ENCODE results near the gene COA8. TPM values are rescaled to one million over a fixed set of nuclear protein-coding genes. Genes with fewer than 3 reads are reported as not detected.

Gene COA8
- total and polyA plus RNA-seq, 2 donors (not counting 1 experiment from before 2014, with no cell fraction given): 25.5 to 26.4 TPM

DNA sequence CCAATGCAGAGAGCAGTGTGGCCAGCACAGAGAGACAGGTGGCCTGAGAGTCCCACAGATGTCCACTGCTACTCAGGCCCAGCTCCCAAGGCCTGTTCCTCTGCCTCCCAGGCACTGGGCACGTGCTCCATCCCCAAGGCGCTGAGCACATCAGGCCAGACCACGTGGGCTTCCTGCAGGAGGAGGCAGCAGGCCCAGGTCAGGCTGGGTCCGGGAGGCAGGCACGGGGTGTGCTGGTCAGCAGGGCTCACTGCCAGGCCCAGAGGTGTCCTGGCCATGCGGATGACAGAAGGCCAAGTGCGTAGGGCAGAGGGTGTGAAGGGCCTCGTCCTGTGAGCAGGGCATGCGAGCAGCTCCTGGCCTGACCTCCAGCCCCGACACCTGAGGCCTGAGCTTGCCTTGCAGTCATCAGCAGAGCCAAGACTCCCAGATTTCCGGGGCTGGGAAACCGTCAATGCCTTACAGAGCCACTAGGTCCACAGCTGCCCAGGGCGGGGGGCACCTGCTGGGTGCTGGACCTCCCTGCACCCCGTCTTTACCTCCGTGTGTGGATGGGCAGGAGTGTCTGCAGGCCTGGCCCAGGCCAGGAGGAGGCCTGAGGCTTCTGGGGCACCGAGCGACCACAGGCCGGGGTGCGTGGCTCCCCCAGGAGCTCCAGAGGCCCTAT, 18.9 kb upstream of the COA8 start:
- no peaks in the 10 kb centered on the region for H3K9me3 ChIP-seq (ENCODE audit: control insufficient read depth, insufficient read depth, low read depth, low read length)
- peaks cover 44% of the 10 kb centered on the region for H3K4me1 ChIP-seq (ENCODE audit: control insufficient read depth, extremely low read depth, insufficient read depth, low read length)
- DNase-seq (ENCODE audit: low read depth in 2 of 2): no peak
- no peak overlapping the region for H2AFZ ChIP-seq (ENCODE audit: low read length)
- H3K27ac ChIP-seq (ENCODE audit: insufficient read depth, low read length): peak overlapping the region; percentile 8
- no peak overlapping the region for H3K4me2 ChIP-seq (ENCODE audit: extremely low read depth, insufficient read depth, low read length)
- TF ChIP-seq, protein P1, sequence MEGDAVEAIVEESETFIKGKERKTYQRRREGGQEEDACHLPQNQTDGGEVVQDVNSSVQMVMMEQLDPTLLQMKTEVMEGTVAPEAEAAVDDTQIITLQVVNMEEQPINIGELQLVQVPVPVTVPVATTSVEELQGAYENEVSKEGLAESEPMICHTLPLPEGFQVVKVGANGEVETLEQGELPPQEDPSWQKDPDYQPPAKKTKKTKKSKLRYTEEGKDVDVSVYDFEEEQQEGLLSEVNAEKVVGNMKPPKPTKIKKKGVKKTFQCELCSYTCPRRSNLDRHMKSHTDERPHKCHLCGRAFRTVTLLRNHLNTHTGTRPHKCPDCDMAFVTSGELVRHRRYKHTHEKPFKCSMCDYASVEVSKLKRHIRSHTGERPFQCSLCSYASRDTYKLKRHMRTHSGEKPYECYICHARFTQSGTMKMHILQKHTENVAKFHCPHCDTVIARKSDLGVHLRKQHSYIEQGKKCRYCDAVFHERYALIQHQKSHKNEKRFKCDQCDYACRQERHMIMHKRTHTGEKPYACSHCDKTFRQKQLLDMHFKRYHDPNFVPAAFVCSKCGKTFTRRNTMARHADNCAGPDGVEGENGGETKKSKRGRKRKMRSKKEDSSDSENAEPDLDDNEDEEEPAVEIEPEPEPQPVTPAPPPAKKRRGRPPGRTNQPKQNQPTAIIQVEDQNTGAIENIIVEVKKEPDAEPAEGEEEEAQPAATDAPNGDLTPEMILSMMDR (conservative IDR thresholded peaks at IDR 0.05 in 1 of 2, IDR thresholded peaks at IDR 0.05 in 1 of 2; ENCODE audit: low read depth in 1 of 2, low read length in 2 of 2): no peak
- TF ChIP-seq EZH2 (IDR thresholded peaks at IDR 0.05; ENCODE audit: low read length, missing control alignments): no peak
- no peaks in the 10 kb centered on the region for H3K27me3 ChIP-seq (ENCODE audit: control insufficient read depth, insufficient read depth, low read length)
- H3K9ac ChIP-seq (ENCODE audit: insufficient read depth, low read length): peak overlapping the region; percentile 16
- no peaks in the 10 kb centered on the region for H3K79me2 ChIP-seq (ENCODE audit: control insufficient read depth, insufficient read depth, low read length)
- H3K36me3 ChIP-seq (ENCODE audit: control insufficient read depth, insufficient read depth, low read length): no peaks in the 10 kb centered on the region
- no peaks in the 10 kb centered on the region for H4K20me1 ChIP-seq (ENCODE audit: control insufficient read depth, extremely low read depth, insufficient read depth, low read length)
- H3K4me3 ChIP-seq (replicated peaks in 1 of 4; ENCODE audit: control extremely low read depth in 1 of 4, insufficient read depth in 1 of 4, low read depth in 3 of 4, low read length in 4 of 4): no peak overlapping the region

DNA sequence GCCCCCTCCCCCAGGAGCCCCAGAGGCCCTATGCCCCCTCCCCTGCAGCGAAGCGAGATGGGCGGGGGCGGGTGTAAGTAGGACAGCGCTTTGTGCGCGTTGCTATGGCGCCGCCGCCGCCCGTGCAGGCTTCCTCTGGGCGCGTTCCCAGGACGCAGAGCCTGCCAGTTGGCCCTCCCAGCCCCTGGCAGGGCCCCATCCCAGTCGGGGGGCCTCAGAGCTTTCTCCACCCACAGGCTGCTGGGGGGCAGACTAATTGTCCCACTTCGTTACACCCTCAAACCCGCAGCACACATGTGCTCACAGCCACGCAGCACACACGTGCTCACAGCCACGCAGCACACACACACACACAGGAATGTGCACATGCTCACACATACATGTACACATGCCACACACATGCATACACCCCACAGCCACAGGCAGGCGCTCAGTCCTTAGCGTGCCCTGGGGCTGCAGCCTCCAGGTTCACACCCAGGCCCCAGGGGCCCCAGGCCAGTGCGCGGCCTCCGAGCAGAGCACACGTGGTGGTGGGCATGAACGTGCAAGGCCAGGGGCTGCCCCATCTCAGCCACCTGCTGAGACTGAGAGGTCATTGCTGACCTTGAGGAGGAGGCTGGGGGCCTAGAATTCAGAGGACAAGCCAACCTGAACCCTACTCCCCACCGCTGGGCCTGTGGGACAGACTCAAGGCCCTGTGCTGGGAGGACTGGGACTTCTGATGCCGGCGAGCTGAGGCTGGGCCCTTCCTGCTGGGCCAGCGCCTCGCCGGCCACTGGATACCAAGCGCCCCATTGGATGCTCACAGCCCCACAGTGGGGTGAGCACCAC, 18.2 kb upstream of the COA8 start:
- no peaks in the 10 kb centered on the region for H3K27me3 ChIP-seq (ENCODE audit: control insufficient read depth, insufficient read depth, low read length)
- peaks cover 42% of the 10 kb centered on the region for H3K4me1 ChIP-seq (ENCODE audit: control insufficient read depth, extremely low read depth, insufficient read depth, low read length)
- no peak overlapping the region for H3K9ac ChIP-seq (ENCODE audit: insufficient read depth, low read length)
- no peak overlapping the region for H3K27ac ChIP-seq (ENCODE audit: insufficient read depth, low read length)
- no peak overlapping the region for H3K4me3 ChIP-seq (replicated peaks in 1 of 4; ENCODE audit: control extremely low read depth in 1 of 4, insufficient read depth in 1 of 4, low read depth in 3 of 4, low read length in 4 of 4)
- no peaks in the 10 kb centered on the region for H3K79me2 ChIP-seq (ENCODE audit: control insufficient read depth, insufficient read depth, low read length)
- no peaks in the 10 kb centered on the region for H4K20me1 ChIP-seq (ENCODE audit: control insufficient read depth, extremely low read depth, insufficient read depth, low read length)
- DNase-seq (ENCODE audit: low read depth in 2 of 2): no peak
- no peaks in the 10 kb centered on the region for H3K36me3 ChIP-seq (ENCODE audit: control insufficient read depth, insufficient read depth, low read length)
- no peak overlapping the region for H2AFZ ChIP-seq (ENCODE audit: low read length)
- TF ChIP-seq, protein P1 (conservative IDR thresholded peaks at IDR 0.05 in 1 of 2, IDR thresholded peaks at IDR 0.05 in 1 of 2; ENCODE audit: low read depth in 1 of 2, low read length in 2 of 2): no peak
- no peak for TF ChIP-seq EZH2 (IDR thresholded peaks at IDR 0.05; ENCODE audit: low read length, missing control alignments)
- H3K9me3 ChIP-seq (ENCODE audit: control insufficient read depth, insufficient read depth, low read depth, low read length): no peaks in the 10 kb centered on the region
- H3K4me2 ChIP-seq (ENCODE audit: extremely low read depth, insufficient read depth, low read length): no peak overlapping the region

DNA sequence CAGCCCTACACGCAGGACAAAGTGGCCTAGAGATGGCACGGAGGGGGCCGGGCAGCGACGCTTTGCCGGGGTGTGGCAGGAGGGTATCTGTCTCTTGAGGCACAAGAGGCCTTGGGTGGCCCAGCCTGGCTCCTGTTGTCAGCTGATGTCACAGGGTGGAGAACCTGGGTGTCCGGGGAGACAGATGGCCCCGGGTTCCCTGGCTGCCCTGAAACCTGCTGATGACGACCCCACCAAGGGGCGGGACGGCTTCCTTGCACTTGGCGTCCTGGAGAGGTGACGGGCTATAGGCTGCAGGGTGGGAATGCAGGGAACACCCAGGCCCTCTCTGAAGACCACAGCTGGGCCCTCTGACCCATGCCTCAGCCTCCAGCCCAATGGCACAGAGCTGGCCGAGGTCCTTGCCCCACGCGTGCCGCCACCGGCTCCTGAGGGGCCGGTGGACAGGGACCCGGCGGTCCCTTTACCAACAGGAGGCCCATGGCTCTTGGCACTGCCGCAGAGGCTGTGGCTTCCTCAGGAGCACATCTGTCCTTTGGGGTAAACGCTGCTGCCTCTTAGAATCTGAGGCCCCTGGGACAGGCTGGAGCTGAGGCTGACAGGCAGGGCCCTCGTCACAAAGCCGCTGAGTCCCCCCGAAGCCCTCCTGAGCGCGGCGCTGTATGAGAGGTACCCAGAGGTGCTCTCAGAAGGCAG, 17.4 kb upstream of the COA8 start:
- H3K9me3 ChIP-seq (ENCODE audit: control insufficient read depth, insufficient read depth, low read depth, low read length): no peaks in the 10 kb centered on the region
- no peak for DNase-seq (ENCODE audit: low read depth in 2 of 2)

More for the DNA sequence above, 17.4 kb upstream of the COA8 start:
- no peak overlapping the region for H3K9ac ChIP-seq (ENCODE audit: insufficient read depth, low read length)
- peaks cover 36% of the 10 kb centered on the region for H3K4me1 ChIP-seq (ENCODE audit: control insufficient read depth, extremely low read depth, insufficient read depth, low read length)
- H3K4me3 ChIP-seq (replicated peaks in 1 of 4; ENCODE audit: control extremely low read depth in 1 of 4, insufficient read depth in 1 of 4, low read depth in 3 of 4, low read length in 4 of 4): no peak overlapping the region
- no peak overlapping the region for H2AFZ ChIP-seq (ENCODE audit: low read length)
- no peak for TF ChIP-seq EZH2 (IDR thresholded peaks at IDR 0.05; ENCODE audit: low read length, missing control alignments)
- TF ChIP-seq, protein P1 (conservative IDR thresholded peaks at IDR 0.05 in 1 of 2, IDR thresholded peaks at IDR 0.05 in 1 of 2; ENCODE audit: low read depth in 1 of 2, low read length in 2 of 2): no peak
- no peaks in the 10 kb centered on the region for H3K27me3 ChIP-seq (ENCODE audit: control insufficient read depth, insufficient read depth, low read length)
- H4K20me1 ChIP-seq (ENCODE audit: control insufficient read depth, extremely low read depth, insufficient read depth, low read length): no peaks in the 10 kb centered on the region
- H3K27ac ChIP-seq (ENCODE audit: insufficient read depth, low read length): no peak overlapping the region
- H3K4me2 ChIP-seq (ENCODE audit: extremely low read depth, insufficient read depth, low read length): no peak overlapping the region
- H3K36me3 ChIP-seq (ENCODE audit: control insufficient read depth, insufficient read depth, low read length): no peaks in the 10 kb centered on the region
- H3K79me2 ChIP-seq (ENCODE audit: control insufficient read depth, insufficient read depth, low read length): no peaks in the 10 kb centered on the region

Measured in fibroblast of lung (primary cell).